HCT116 (cell line): ENCODE data around the gene CRX. TPM values are rescaled to one million over a fixed set of nuclear protein-coding genes. Genes with fewer than 3 reads are reported as not detected.
A peak's percentile ranks its signal among the peaks of the same experiment; 100 is the strongest.

Experiments used
- ATAC-seq: fragments of 200-7000 bp; cut with Tn5 transposase; 2 replicates; pipeline ENCODE4 v1.9.1; 2020; ENCODE audit warnings: mild to moderate bottlenecking, moderate library complexity
- BruUV-seq: library from RNA; stranded (reverse); fragments of 400-500 nt; replicated peaks from 2 replicates; lab custom pipeline; 2021; lab: Mats Ljungman, UMichigan
- CTCF ChIA-PET: fragments of 300-600 bp; sonication (Branson Sonifier 250); formaldehyde crosslinking; loops from one replicate; lab custom pipeline; 2021; ENCODE audit warnings: antibody characterized with exemption; lab: Charles Lee
- POLR2A ChIA-PET: fragments of 300-600, 350-600 bp; sonication (Branson Sonifier 250); formaldehyde crosslinking; loops from one replicate; lab custom pipeline; 2021; ENCODE audit warnings: antibody characterized with exemption; lab: Charles Lee
- RAD21 ChIA-PET, 2 experiments: fragments of 300-600 bp; sonication (Branson Sonifier 250); formaldehyde crosslinking; loops; one replicate each; lab custom pipeline; 2023; ENCODE audit warnings: low total read pairs in 2 of 2; ENCODE audit not compliant: uncharacterized antibody in 2 of 2, unreplicated experiment in 2 of 2, low non-redundant PET in 1 of 2; lab: Charles Lee
- DNase-seq: peaks from one replicate; pipeline ENCODE4 v3.0.0-alpha.2; 2010; ENCODE audit warnings: low read depth, low spot score
- H2AFZ ChIP-seq: fragments of 200-600 bp; shearing (Covaris generic), sonication (generic); 2 replicates; pipeline ENCODE4 v1.6.1; 2017; ENCODE audit warnings: low read depth, mixed run types, mixed read lengths, antibody characterized with exemption, low read length; ENCODE audit not compliant: poor library complexity, severe bottlenecking
- H3K27ac ChIP-seq: 2 replicates; pipeline ENCODE4 v1.5.1; 2012; ENCODE audit warnings: low read depth, low read length
- H3K27me3 ChIP-seq: fragments of 200-600 bp; sonication (generic); 2 replicates; pipeline ENCODE4 v1.6.1; 2016; ENCODE audit warnings: mixed run types, low read length, mixed read lengths; ENCODE audit not compliant: insufficient read depth
- H3K36me3 ChIP-seq, 2 experiments: fragments of 200-500 bp in 1 of 2; fragments of 200-600 bp in 1 of 2; sonication (Bioruptor generic) in 1 of 2; sonication (generic) in 1 of 2; 2 replicates each; pipeline versions ENCODE4 v1.5.1 to v1.6.1; 2014 to 2016; ENCODE audit warnings: low read length in 2 of 2, inconsistent platforms in 1 of 2, mixed read lengths in 1 of 2, mixed run types in 1 of 2; ENCODE audit not compliant: insufficient read depth in 2 of 2, control insufficient read depth in 1 of 2
- H3K4me1 ChIP-seq, 2 experiments: fragments of 200-600 bp in 1 of 2; sonication (generic) in 1 of 2; 2 replicates each; pipeline versions ENCODE4 v1.5.1 to v1.6.1; 2012 to 2017; ENCODE audit warnings: low read length in 2 of 2, inconsistent platforms in 1 of 2, mild to moderate bottlenecking in 1 of 2, mixed read lengths in 1 of 2, mixed run types in 1 of 2, moderate library complexity in 1 of 2; ENCODE audit not compliant: insufficient read depth in 2 of 2, control insufficient read depth in 1 of 2
- H3K4me2 ChIP-seq: fragments of 200-600 bp; sonication (generic); 2 replicates; pipeline ENCODE4 v1.6.1; 2017; ENCODE audit warnings: mixed run types, low read length, mixed read lengths
- H3K4me3 ChIP-seq, 2 experiments: fragments of 200-600 bp in 1 of 2; sonication (generic) in 1 of 2; replicated peaks in 1 of 2; 2 replicates each; pipeline ENCODE4 v1.5.1; 2011 to 2016; ENCODE audit warnings: low read length in 2 of 2, control low read depth in 1 of 2, low read depth in 1 of 2, mild to moderate bottlenecking in 1 of 2, mixed read lengths in 1 of 2, mixed run types in 1 of 2
- H3K79me2 ChIP-seq: fragments of 200-600 bp; sonication (generic); 2 replicates; pipeline ENCODE4 v1.6.1; 2017; ENCODE audit warnings: mild to moderate bottlenecking, mixed run types, low read length, moderate library complexity, mixed read lengths; ENCODE audit not compliant: insufficient read depth
- H3K9ac ChIP-seq: fragments of 200-600 bp; sonication (generic); 2 replicates; pipeline ENCODE4 v1.6.1; 2016; ENCODE audit warnings: low read length, mixed read lengths
- H3K9me2 ChIP-seq: fragments of 200-600 bp; sonication (generic), shearing (Covaris generic); 2 replicates; pipeline ENCODE4 v1.6.1; 2017; ENCODE audit warnings: mixed run types, mild to moderate bottlenecking, moderate library complexity; ENCODE audit not compliant: insufficient read depth
- H3K9me3 ChIP-seq, 2 experiments: fragments of 200-500 bp in 1 of 2; fragments of 200-600 bp in 1 of 2; sonication (Bioruptor generic) in 1 of 2; sonication (generic) in 1 of 2; 2 replicates each; pipeline ENCODE4 v1.6.1; 2014 to 2017; ENCODE audit warnings: low read length in 2 of 2, mixed read lengths in 2 of 2, inconsistent platforms in 1 of 2, low read depth in 1 of 2, mild to moderate bottlenecking in 1 of 2, mixed run types in 1 of 2, moderate library complexity in 1 of 2; ENCODE audit not compliant: control insufficient read depth in 1 of 2, insufficient read depth in 1 of 2
- H4K20me1 ChIP-seq: fragments of 200-600 bp; sonication (generic), shearing (Covaris generic); 2 replicates; pipeline ENCODE4 v1.6.1; 2017; ENCODE audit warnings: mixed run types, mild to moderate bottlenecking, moderate library complexity; ENCODE audit not compliant: insufficient read depth
- ATF3 ChIP-seq: IDR thresholded peaks from 2 replicates; pipeline ENCODE4 v1.6.1; 2012
- CEBPB ChIP-seq: IDR thresholded peaks from 2 replicates; pipeline ENCODE4 v1.6.1; 2012; ENCODE audit warnings: low read depth
- CTCF ChIP-seq, 3 experiments: fragments of 200-600 bp in 1 of 3; sonication (generic) in 1 of 3; IDR thresholded peaks in 2 of 3; conservative IDR thresholded peaks in 1 of 3; 2 replicates each; pipeline ENCODE4 v1.5.1; 2012 to 2017; ENCODE audit warnings: low read depth in 2 of 3, low read length in 2 of 3, antibody characterized with exemption in 1 of 3, borderline replicate concordance in 1 of 3, control low read depth in 1 of 3, mild to moderate bottlenecking in 1 of 3, mixed read lengths in 1 of 3, mixed run types in 1 of 3, moderate library complexity in 1 of 3; ENCODE audit not compliant: insufficient read depth in 1 of 3
- EGR1 ChIP-seq: IDR thresholded peaks from 2 replicates; pipeline ENCODE4 v1.6.1; 2012; ENCODE audit warnings: low read depth
- ELF1 ChIP-seq: IDR thresholded peaks from 2 replicates; pipeline ENCODE4 v1.6.1; 2012; ENCODE audit warnings: low read depth, borderline replicate concordance
- EZH2phosphoT487 ChIP-seq: fragments of 200-600 bp; IDR thresholded peaks from 2 replicates; pipeline ENCODE4 v1.6.1; 2018; ENCODE audit warnings: antibody characterized with exemption, borderline replicate concordance
- FOSL1 ChIP-seq: IDR thresholded peaks from 2 replicates; pipeline ENCODE4 v1.6.1; 2012; ENCODE audit warnings: low read depth
- JUND ChIP-seq: IDR thresholded peaks from 2 replicates; pipeline ENCODE4 v1.6.1; 2012
- POLR2A ChIP-seq: IDR thresholded peaks from 2 replicates; pipeline ENCODE4 v1.7.0; 2011; ENCODE audit warnings: borderline replicate concordance; ENCODE audit not compliant: insufficient read depth, insufficient read length; ENCODE audit errors: extremely low read depth
- POLR2AphosphoS5 ChIP-seq: IDR thresholded peaks from 2 replicates; pipeline ENCODE4 v1.6.1; 2011; ENCODE audit warnings: mild to moderate bottlenecking, low read depth, low read length, moderate library complexity
- SRF ChIP-seq: IDR thresholded peaks from 2 replicates; pipeline ENCODE4 v1.6.1; 2012; ENCODE audit warnings: low read depth
- TCF7L2 ChIP-seq: IDR thresholded peaks from 2 replicates; pipeline ENCODE4 v1.7.0; 2011; ENCODE audit warnings: borderline replicate concordance, inconsistent platforms; ENCODE audit not compliant: insufficient read depth, insufficient read length; ENCODE audit errors: extremely low read depth
- YY1 ChIP-seq: IDR thresholded peaks from 2 replicates; pipeline ENCODE4 v1.6.1; 2011; ENCODE audit warnings: low read length, low read depth, moderate library complexity, mild to moderate bottlenecking; ENCODE audit not compliant: insufficient replicate concordance; ENCODE audit errors: extremely low read depth
- ZFX ChIP-seq: fragments of 450-650 bp; IDR thresholded peaks from 2 replicates; pipeline ENCODE4 v1.6.1; 2017
- ZNF274 ChIP-seq: fragments of 200-500 bp; sonication (Bioruptor generic); IDR thresholded peaks from 2 replicates; pipeline ENCODE4 v1.6.1; 2014; ENCODE audit warnings: mild to moderate bottlenecking, low read depth, low read length, inconsistent platforms
- intact Hi-C: fragments of 100-400 bp; cut with micrococcal nuclease; formaldehyde crosslinking; loops from 2 replicates; pipeline ENCODE4 v1.10.0; 2022
- total RNA-seq: library from RNA; stranded (reverse); gene quantifications from one replicate; pipeline ENCODE4 v1.2.1, GENCODE V29; 2021; ENCODE audit not compliant: unreplicated experiment

Gene CRX
- total RNA-seq, 1 experiment from 2014 or later = not detected

GRCh38 chr19:47820410-47820809 lies 1.3 kb upstream of the CRX start:
- no TSS peak for BruUV-seq
- intact Hi-C loops = no loop called here
- no peak overlapping the region for H2AFZ ChIP-seq
- no peaks in the 10 kb centered on the region for H3K79me2 ChIP-seq
- H3K9me2 ChIP-seq = no peaks in the 10 kb centered on the region
- H3K27ac ChIP-seq = no peak overlapping the region
- H3K9me3 ChIP-seq = no peaks in the 10 kb centered on the region
- ChIA-PET POLR2A (no interaction called here), CTCF (no interaction called here), RAD21 (interaction anchor here in 1 of 2 experiments (0.7 kb wide), 1 partner anchor 91 kb away, joined by 3 read pairs; no protein-coding TSS in a partner anchor)
- no peaks in the 10 kb centered on the region; the same call in 1 of the 2 replicates for H3K27me3 ChIP-seq
- H3K4me1 ChIP-seq = no peaks in the 10 kb centered on the region
- DNase-seq (no peak), ATAC-seq (no peak)
- H4K20me1 ChIP-seq = no peaks in the 10 kb centered on the region
- no peak overlapping the region for H3K4me2 ChIP-seq
- no peak overlapping the region for H3K9ac ChIP-seq
- H3K36me3 ChIP-seq = no peaks in the 10 kb centered on the region
- TF ChIP-seq TCF7L2 = no peak
- no peak for TF ChIP-seq EGR1
- TF ChIP-seq ELF1 = no peak
- no peak for TF ChIP-seq SRF
- TF ChIP-seq JUND = no peak
- TF ChIP-seq YY1 = no peak
- TF ChIP-seq POLR2A = no peak
- no peak for TF ChIP-seq POLR2AphosphoS5
- TF ChIP-seq ZFX = no peak
- no peak for TF ChIP-seq ATF3
- no peak for TF ChIP-seq ZNF274
- no peak overlapping the region for H3K4me3 ChIP-seq

- H3K27ac ChIP-seq = no peak overlapping the region
- no TSS peak for BruUV-seq
- H2AFZ ChIP-seq = no peak overlapping the region
- ATAC-seq = no peak
- no peak for TF ChIP-seq SRF
- TF ChIP-seq CEBPB = no peak
- TF ChIP-seq TCF7L2 = no peak
- TF ChIP-seq CTCF (IDR thresholded peaks at IDR 0.05 in 2 of 3, conservative IDR thresholded peaks at IDR 0.05 in 1 of 3; ENCODE audit: borderline replicate concordance in 1 of 3, insufficient read depth in 1 of 3, low read depth in 2 of 3, low read length in 2 of 3) = 0 out of 6 replicates have a peak, but pooled peaks of 1 of the 3 experiments have one; percentile 3
- no peak for TF ChIP-seq POLR2AphosphoS5
- TF ChIP-seq EGR1 = no peak
- TF ChIP-seq FOSL1 = no peak
- no peak for TF ChIP-seq EZH2phosphoT487
- no peak overlapping the region for H3K9ac ChIP-seq
- no peaks in the 10 kb centered on the region for H3K9me2 ChIP-seq
- H3K4me1 ChIP-seq = no peaks in the 10 kb centered on the region
- H3K36me3 ChIP-seq = no peaks in the 10 kb centered on the region
- DNase-seq = no peak
- intact Hi-C loops = no loop called here
- no peaks in the 10 kb centered on the region for H4K20me1 ChIP-seq
- H3K4me2 ChIP-seq = no peak overlapping the region
- ChIA-PET CTCF (interaction anchor here (1.2 kb wide), 1 partner anchor 45 kb away, joined by 3 read pairs; no protein-coding TSS in a partner anchor), RAD21 (no interaction called here), POLR2A (no interaction called here)
- H3K79me2 ChIP-seq = no peaks in the 10 kb centered on the region
- H3K4me3 ChIP-seq = no peak overlapping the region
- no peaks in the 10 kb centered on the region; the same call in 1 of the 2 replicates for H3K27me3 ChIP-seq
- H3K9me3 ChIP-seq = peaks cover 0 to 8% of the 10 kb centered on the region in 2 experiments; a peak in 1 of 4 replicates
Measured at GRCh38 chr19:47824396-47824795, 2.7 kb downstream of the CRX start.
